Endothelial cell of umbilical vein (primary cell): Measurements from ENCODE around the gene DLL4. TPM values are rescaled to one million over a fixed set of nuclear protein-coding genes. Genes with fewer than 3 reads are reported as not detected.

Source experiments
- BruUV-seq: library from RNA; stranded (reverse); fragments of 400-500 nt; replicated peaks from 2 replicates; lab custom pipeline; 2021; lab: Mats Ljungman, UMichigan
- CTCF ChIA-PET: fragments of 300-600, 350-600 bp; sonication (Branson Sonifier 250); formaldehyde crosslinking; loops from one replicate; lab custom pipeline; 2021; ENCODE audit warnings: antibody characterized with exemption, inconsistent platforms; lab: Charles Lee
- POLR2A ChIA-PET: fragments of 300-600, 350-600 bp; sonication (Branson Sonifier 250); formaldehyde crosslinking; loops from one replicate; lab custom pipeline; 2021; ENCODE audit warnings: antibody characterized with exemption, inconsistent platforms; lab: Charles Lee
- DNase-seq: peaks from one replicate; pipeline ENCODE4 v3.0.0-alpha.2; 2011; ENCODE audit warnings: low read depth, low spot score
- FAIRE-seq: peaks from 2 replicates; lab custom pipeline; 2011; peaks lifted over from hg19 to GRCh38; lab: Jason Lieb, UNC
- H2AFZ ChIP-seq: 2 replicates; pipeline ENCODE4 v1.6.0; 2012; ENCODE audit warnings: low read depth, low read length, control low read depth, inconsistent platforms
- H3K27ac ChIP-seq: 2 replicates; pipeline ENCODE4 v1.5.1; 2011; ENCODE audit warnings: low read depth, mild to moderate bottlenecking, control low read depth, low read length, moderate library complexity; ENCODE audit not compliant: insufficient read depth
- H3K27me3 ChIP-seq, 2 experiments: 2 replicates each; pipeline versions ENCODE4 v1.6.0 to v1.6.1; 2011; ENCODE audit warnings: low read length in 2 of 2, mixed read lengths in 1 of 2; ENCODE audit not compliant: control insufficient read depth in 2 of 2, insufficient read depth in 2 of 2
- H3K36me3 ChIP-seq, 2 experiments: 2 replicates in 1 of 2; 3 replicates in 1 of 2; pipeline ENCODE4 v1.5.1; 2011; ENCODE audit warnings: low read length in 2 of 2, mild to moderate bottlenecking in 1 of 2, moderate library complexity in 1 of 2; ENCODE audit not compliant: control insufficient read depth in 2 of 2, insufficient read depth in 2 of 2; ENCODE audit errors: extremely low read depth in 1 of 2
- H3K4me1 ChIP-seq: 3 replicates; pipeline ENCODE4 v1.5.1; 2011; ENCODE audit warnings: mild to moderate bottlenecking, low read length; ENCODE audit not compliant: control insufficient read depth, insufficient read depth; ENCODE audit errors: extremely low read depth
- H3K4me2 ChIP-seq: 2 replicates; pipeline ENCODE4 v1.6.1; 2011; ENCODE audit warnings: low read length, control low read depth, mixed read lengths; ENCODE audit not compliant: insufficient read depth
- H3K4me3 ChIP-seq, 3 experiments: fragments of 200-600 bp in 1 of 3; sonication (generic), shearing (Covaris generic) in 1 of 3; replicated peaks in 1 of 3; 2 replicates each; pipeline ENCODE4 v1.5.1; 2011 to 2016; ENCODE audit warnings: control low read depth in 3 of 3, low read length in 3 of 3, mild to moderate bottlenecking in 2 of 3, inconsistent platforms in 1 of 3, low read depth in 1 of 3, moderate library complexity in 1 of 3; ENCODE audit not compliant: insufficient read depth in 1 of 3
- H3K79me2 ChIP-seq: 2 replicates; pipeline ENCODE4 v1.6.0; 2012; ENCODE audit warnings: low read length, inconsistent platforms; ENCODE audit not compliant: control insufficient read depth, insufficient read depth
- H3K9ac ChIP-seq: replicated peaks from 2 replicates; pipeline ENCODE3; 2011; ENCODE audit warnings: low read length, control low read depth; ENCODE audit not compliant: insufficient read depth; ENCODE audit errors: extremely low read depth
- H3K9me1 ChIP-seq: replicated peaks from 3 replicates; pipeline ENCODE4 v1.6.0; 2011; ENCODE audit warnings: mild to moderate bottlenecking, low read length; ENCODE audit not compliant: control insufficient read depth, insufficient read depth; ENCODE audit errors: extremely low read depth
- H3K9me3 ChIP-seq: replicated peaks from 2 replicates; pipeline ENCODE4 v1.5.1; 2012; ENCODE audit warnings: low read length, inconsistent platforms; ENCODE audit not compliant: control insufficient read depth, insufficient read depth
- H4K20me1 ChIP-seq: replicated peaks from 2 replicates; pipeline ENCODE3; 2011; ENCODE audit warnings: mild to moderate bottlenecking, low read length; ENCODE audit not compliant: control insufficient read depth, insufficient read depth; ENCODE audit errors: extremely low read depth
- CTCF ChIP-seq, 2 donors: IDR thresholded peaks; 1 replicate in 1 of 2; 2 replicates in 1 of 2; pipeline ENCODE4 v1.5.1; 2011; ENCODE audit warnings: low read length in 2 of 2, mild to moderate bottlenecking in 2 of 2, moderate library complexity in 2 of 2, control low read depth in 1 of 2, inconsistent platforms in 1 of 2, low read depth in 1 of 2; ENCODE audit not compliant: insufficient read depth in 1 of 2; ENCODE audit errors: extremely low read depth in 1 of 2
- GATA2 ChIP-seq: IDR thresholded peaks from 2 replicates; pipeline ENCODE4 v1.7.0; 2011; ENCODE audit warnings: low read depth, mild to moderate bottlenecking, moderate library complexity, mixed read lengths, low read length; ENCODE audit not compliant: insufficient read length, insufficient read depth
- POLR2A ChIP-seq: IDR thresholded peaks from 2 replicates; pipeline ENCODE4 v1.6.1; 2012; ENCODE audit warnings: low read depth, mild to moderate bottlenecking, control low read depth, low read length
- POLR2AphosphoS5 ChIP-seq: IDR thresholded peaks from 2 replicates; pipeline ENCODE4 v1.6.1; 2012; ENCODE audit warnings: low read depth, mild to moderate bottlenecking, control low read depth, low read length, moderate library complexity; ENCODE audit not compliant: insufficient read depth
- dilution Hi-C: fragments of 300-500 bp; cut with MboI; formaldehyde crosslinking; loops from one replicate; pipeline ENCODE4 v1.15.0; 2019; ENCODE audit warnings: low sequenced_read_pairs; ENCODE audit not compliant: extremely low pct_ligation_motif_present
- intact Hi-C: fragments of 100-400 bp; cut with micrococcal nuclease; formaldehyde crosslinking; loops from one replicate; pipeline ENCODE4 v1.10.0; 2022
- polyA plus RNA-seq, 4 experiments: library from polyadenylated mRNA; depleted of rRNA in 3 of 4; stranded (reverse) in 3 of 4; unstranded in 1 of 4; fragments of >200 nt; gene quantifications; 2 replicates each; pipeline versions ENCODE4 v1.2.1 to v1.2.3, GENCODE V29; 2011 to 2012; ENCODE audit warnings: missing spikeins in 1 of 4
- total RNA-seq: library from RNA; stranded (reverse); gene quantifications from 2 replicates; pipeline ENCODE4 v1.2.3, GENCODE V29; 2021

Gene DLL4
- total and polyA plus RNA-seq, 2 donors (not counting 3 experiments of a cell fraction or from before 2014, with no cell fraction given): 55.2 to 57.8 TPM

GRCh38 chr15:40918146-40918798 is 10.9 kb upstream of the DLL4 start:
- Histone ChIP-seq H3K9me1 (no peaks in the 10 kb centered on the region), H3K4me3 (no peak overlapping the region), H2AFZ (peak overlapping the region; percentile 74), H3K27me3 (no peaks in the 10 kb centered on the region), H3K79me2 (no peaks in the 10 kb centered on the region), H3K9ac (peak overlapping the region; percentile 81), H3K4me2 (peak overlapping the region; percentile 14), H3K4me1 (peaks cover 46% of the 10 kb centered on the region), H3K9me3 (no peaks in the 10 kb centered on the region), H4K20me1 (no peaks in the 10 kb centered on the region), H3K36me3 (no peaks in the 10 kb centered on the region), H3K27ac (peak overlapping the region; percentile 95)
- FAIRE-seq (peak; percentile 91), DNase-seq (peak; percentile 72)
- no peak for TF ChIP-seq POLR2A
- peak; percentile 29 for TF ChIP-seq POLR2AphosphoS5
- no peak for TF ChIP-seq GATA2
- no peak for TF ChIP-seq CTCF (IDR thresholded peaks at IDR 0.05; ENCODE audit: extremely low read depth in 1 of 2, insufficient read depth in 1 of 2, low read depth in 1 of 2, low read length in 2 of 2)
- intact Hi-C loops: loop anchor here (1.0 kb wide), 3 partner anchors 11 to 23 kb away; partner anchors contain the start of gene DLL4
- ChIA-PET CTCF (interaction anchor here (0.9 to 6.5 kb wide), 11 partner anchors 8 to 101 kb away, joined by 3 to 100 read pairs (median 5); partner anchors contain the start of gene DLL4), POLR2A (interaction anchor here (1.8 to 3.1 kb wide), 2 partner anchors 11 to 13 kb away, joined by 4 to 14 read pairs; partner anchors contain the start of gene DLL4)
- TSS peak; percentile 72 for BruUV-seq
- dilution Hi-C loops: no loop called here
